ENCODE results near the gene TRABD. TPM values are rescaled to one million over a fixed set of nuclear protein-coding genes. Genes with fewer than 3 reads are reported as not detected.
A peak's percentile ranks its signal among the peaks of the same experiment; 100 is the strongest.

Gene TRABD
- total RNA-seq, 1 donor from 2014 or later, result 44.4 TPM

DNA sequence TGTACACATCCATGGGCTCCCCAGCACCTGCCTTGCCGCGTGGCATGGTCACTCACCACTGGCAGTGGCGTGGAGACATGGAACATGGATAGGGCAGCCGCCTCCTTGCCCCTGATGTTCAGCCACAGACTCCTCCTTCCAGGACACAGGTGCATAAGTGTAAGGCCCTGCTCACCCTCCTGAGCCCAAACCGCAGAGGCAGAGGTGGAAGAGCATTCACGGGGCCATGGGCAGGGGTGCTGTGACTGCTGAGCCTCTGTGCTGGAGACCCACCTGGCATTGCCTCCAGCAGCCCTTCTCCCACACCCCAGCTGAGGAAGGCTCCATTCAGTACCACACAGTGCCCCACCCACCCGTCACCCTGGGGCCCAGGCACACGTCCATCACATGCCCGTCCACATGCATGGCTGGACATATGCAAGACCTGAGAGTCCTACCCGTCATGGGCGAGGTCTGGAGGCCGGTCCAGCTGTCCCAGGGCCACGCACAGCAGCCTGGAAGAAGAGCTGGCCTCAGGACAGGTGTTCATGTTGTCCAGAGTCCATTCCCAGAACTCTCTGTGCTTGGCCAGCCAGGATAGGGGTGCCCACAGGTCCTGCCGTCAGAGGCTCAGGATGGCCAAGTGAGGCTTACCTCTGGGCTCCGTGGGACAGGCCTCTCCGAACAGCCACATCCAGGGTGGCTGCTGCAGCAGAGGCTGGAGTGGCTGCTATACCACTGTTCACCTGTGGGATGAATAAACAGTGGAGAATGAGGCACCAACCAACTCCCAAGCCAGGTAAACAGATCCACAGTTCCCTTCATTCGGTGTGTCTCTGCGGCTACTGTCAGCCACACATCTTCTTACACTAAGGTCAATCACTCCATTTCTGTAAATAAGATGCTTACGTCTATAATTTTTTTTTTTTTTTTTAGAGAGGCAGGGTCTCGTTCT lies 60.8 kb downstream of the TRABD start:
- Mint-ChIP-seq H3K4me3 (peak overlapping the region; percentile 100), H3K9me3 (no peaks in the 10 kb centered on the region), H3K36me3 (peaks cover 1% of the 10 kb centered on the region), H3K27ac (peak overlapping the region; percentile 25), H3K4me1 (peaks cover 35% of the 10 kb centered on the region), H3K27me3 (ENCODE audit: low read depth) (no peaks in the 10 kb centered on the region)
- DNase-seq (ENCODE audit: low spot score in 2 of 2, unreplicated experiment in 2 of 2), result no peak
- TF ChIP-seq CTCF (IDR thresholded peaks at IDR 0.05; ENCODE audit: unreplicated experiment), result peak; percentile 20

- Mint-ChIP-seq H3K9me3 (no peaks in the 10 kb centered on the region), H3K4me1 (peaks cover 24% of the 10 kb centered on the region), H3K27ac (no peak overlapping the region), H3K4me3 (peak overlapping the region; percentile 36), H3K36me3 (peaks cover 1% of the 10 kb centered on the region), H3K27me3 (ENCODE audit: low read depth) (no peaks in the 10 kb centered on the region)
- no peak for TF ChIP-seq CTCF (IDR thresholded peaks at IDR 0.05; ENCODE audit: unreplicated experiment)
- DNase-seq (ENCODE audit: low spot score in 2 of 2, unreplicated experiment in 2 of 2), result no peak
These were observed 62.0 kb downstream of the TRABD start for GRCh38 chr22:50247748-50248147.

DNA sequence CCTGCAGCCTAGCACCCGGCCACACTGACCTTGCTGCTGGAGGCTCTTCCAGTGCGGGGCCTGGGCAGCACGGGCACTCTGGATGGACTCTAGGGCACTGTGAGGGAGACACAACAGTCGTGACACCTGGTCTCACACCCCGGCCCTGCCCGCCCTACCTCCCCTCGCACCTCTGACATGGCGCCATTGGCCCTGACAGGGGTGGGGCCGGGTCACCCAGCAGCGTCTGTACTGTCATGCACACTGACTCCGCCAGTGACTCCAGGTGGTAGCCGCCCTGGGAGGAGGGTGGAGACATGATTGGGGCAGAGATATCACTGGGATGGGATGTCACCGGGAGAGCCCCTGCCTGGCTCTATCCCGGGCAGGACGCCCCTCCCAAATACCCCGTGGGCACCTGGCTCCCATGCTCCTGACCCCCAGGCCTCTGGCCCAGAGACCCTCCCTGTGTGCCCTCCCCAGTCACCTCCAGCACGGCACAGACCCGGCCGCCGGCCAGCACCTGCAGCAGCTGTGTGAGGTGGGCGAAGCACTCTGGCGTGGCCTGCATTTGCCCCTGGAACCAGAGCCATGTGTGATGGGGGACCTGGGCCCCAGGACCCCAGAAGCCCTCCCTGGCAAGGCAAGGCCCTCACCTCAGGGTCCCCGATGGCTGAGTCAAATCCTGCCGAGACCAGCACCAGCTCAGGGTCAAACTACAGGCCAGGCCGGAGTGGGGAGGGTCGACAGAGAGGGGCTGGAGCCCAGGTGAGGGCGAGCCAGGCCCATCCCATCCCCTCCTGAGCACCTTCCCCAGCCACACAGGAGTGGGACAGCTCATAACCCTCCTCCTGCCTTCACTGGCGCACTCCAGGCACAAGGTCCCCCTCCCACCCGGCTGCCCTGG lies 62.7 kb downstream of the TRABD start:
- H3K9me3 Mint-ChIP-seq, result no peaks in the 10 kb centered on the region
- no peaks in the 10 kb centered on the region for H3K27me3 Mint-ChIP-seq (ENCODE audit: low read depth)
- peak overlapping the region; percentile 36 for H3K4me3 Mint-ChIP-seq
- peaks cover 20% of the 10 kb centered on the region for H3K4me1 Mint-ChIP-seq
- peaks cover 1% of the 10 kb centered on the region for H3K36me3 Mint-ChIP-seq
- no peak overlapping the region for H3K27ac Mint-ChIP-seq
- DNase-seq (ENCODE audit: low spot score in 2 of 2, unreplicated experiment in 2 of 2), result no peak
- TF ChIP-seq CTCF (IDR thresholded peaks at IDR 0.05; ENCODE audit: unreplicated experiment), result no peak

Other genes with a start within 250 kb of the TRABD start
- gene PIM3, start 225.1 kb upstream of the TRABD start, total RNA-seq, result 57.5 to 62.5 TPM (median 59.8 TPM) in 3 replicates
- gene IL17REL, start 173.1 kb upstream of the TRABD start, total RNA-seq, result 0.29 to 0.31 TPM (median 0.31 TPM) in 3 replicates
- 0.11 to 0.44 TPM (median 0.13 TPM) in 3 replicates for gene TTLL8, start 127.6 kb upstream of the TRABD start, total RNA-seq
- gene MLC1, start 100.5 kb upstream of the TRABD start, total RNA-seq, result 1.8 to 2.1 TPM (median 2.0 TPM) in 3 replicates
- 1.7 to 3.5 TPM (median 2.8 TPM) in 3 replicates for gene MOV10L1, start 95.9 kb upstream of the TRABD start, total RNA-seq
- gene PANX2, start 15.2 kb upstream of the TRABD start, total RNA-seq, result 6.0 to 7.0 TPM (median 6.4 TPM) in 3 replicates
- gene SELENOO, start 15.1 kb downstream of the TRABD start, total RNA-seq, result 25.5 to 28.3 TPM (median 26.9 TPM) in 3 replicates
- gene TUBGCP6, start 59.1 kb downstream of the TRABD start, total RNA-seq, result 64.1 to 65.9 TPM (median 65.3 TPM) in 3 replicates
- gene HDAC10, start 65.4 kb downstream of the TRABD start, total RNA-seq, result 77.6 to 81.3 TPM (median 79.5 TPM) in 3 replicates
- 55.6 to 63.3 TPM (median 57.2 TPM) in 3 replicates for gene MAPK12, start 75.8 kb downstream of the TRABD start, total RNA-seq
- 5.9 to 8.4 TPM (median 8.3 TPM) in 3 replicates for gene MAPK11, start 84.5 kb downstream of the TRABD start, total RNA-seq
- gene PLXNB2, start 121.7 kb downstream of the TRABD start, total RNA-seq, result 467 to 493 TPM (median 468 TPM) in 3 replicates
- 19.0 to 20.7 TPM (median 19.2 TPM) in 3 replicates for gene DENND6B, start 141.1 kb downstream of the TRABD start, total RNA-seq
- 79.4 to 83.7 TPM (median 80.1 TPM) in 3 replicates for gene PPP6R2, start 157.4 kb downstream of the TRABD start, total RNA-seq